LNCAP (cell line): Measurements from ENCODE around the gene TMTC1.

ENCODE experiments used
- CTCF ChIP-seq: fragments of 450-650 bp; IDR thresholded peaks from 2 replicates; pipeline ENCODE4 v1.5.1; 2017; ENCODE audit warnings: mild to moderate bottlenecking

TMTC1 gene

GRCh38 chr12:29599381-29599780 lies 184.4 kb downstream of the TMTC1 start:
- no peak for TF ChIP-seq CTCF

- TF ChIP-seq CTCF = no peak
Observed at GRCh38 chr12:29595071-29595755, 188.5 kb downstream of the TMTC1 start.

GRCh38 chr12:29593001-29593400 lies 190.7 kb downstream of the TMTC1 start:
- no peak for TF ChIP-seq CTCF

GRCh38 chr12:29591140-29592020 lies 192.4 kb downstream of the TMTC1 start:
- no peak for TF ChIP-seq CTCF

- TF ChIP-seq CTCF = no peak
Observed at GRCh38 chr12:29589851-29590250, 193.9 kb downstream of the TMTC1 start.

GRCh38 chr12:29589286-29589820 lies 194.4 kb downstream of the TMTC1 start:
- TF ChIP-seq CTCF = no peak

GRCh38 chr12:29582677-29583272 lies 201.0 kb downstream of the TMTC1 start:
- TF ChIP-seq CTCF = no peak
